Measurements from ENCODE around the gene ADGRD2.

Gene ADGRD2

DNA sequence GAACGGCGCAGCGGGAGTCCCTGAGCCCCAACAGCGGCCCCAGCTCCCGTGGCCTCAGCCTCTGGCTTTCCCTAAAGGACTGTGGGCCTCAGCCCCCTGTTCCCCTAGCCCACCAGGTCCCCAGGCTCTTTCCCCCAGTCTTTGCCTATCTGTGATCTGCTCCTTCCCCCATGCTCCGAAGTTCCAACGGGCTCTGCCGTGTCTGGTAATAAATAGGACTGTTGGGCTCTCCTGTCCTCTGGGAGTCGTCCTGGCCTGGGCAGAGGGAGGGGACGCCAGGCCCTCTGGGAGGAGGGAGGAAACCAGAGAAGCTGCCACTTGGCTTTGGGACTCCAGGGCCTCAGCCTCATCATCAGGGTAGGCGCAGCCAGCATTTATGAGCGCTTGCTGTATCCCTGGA lies 28.1 kb downstream of the ADGRD2 start:
- no peak for DNase-seq (ENCODE audit: low spot score)

- DNase-seq (ENCODE audit: low spot score): no peak
These were observed 29.1 kb downstream of the ADGRD2 start for GRCh38 chr9:124479371-124479770.

DNA sequence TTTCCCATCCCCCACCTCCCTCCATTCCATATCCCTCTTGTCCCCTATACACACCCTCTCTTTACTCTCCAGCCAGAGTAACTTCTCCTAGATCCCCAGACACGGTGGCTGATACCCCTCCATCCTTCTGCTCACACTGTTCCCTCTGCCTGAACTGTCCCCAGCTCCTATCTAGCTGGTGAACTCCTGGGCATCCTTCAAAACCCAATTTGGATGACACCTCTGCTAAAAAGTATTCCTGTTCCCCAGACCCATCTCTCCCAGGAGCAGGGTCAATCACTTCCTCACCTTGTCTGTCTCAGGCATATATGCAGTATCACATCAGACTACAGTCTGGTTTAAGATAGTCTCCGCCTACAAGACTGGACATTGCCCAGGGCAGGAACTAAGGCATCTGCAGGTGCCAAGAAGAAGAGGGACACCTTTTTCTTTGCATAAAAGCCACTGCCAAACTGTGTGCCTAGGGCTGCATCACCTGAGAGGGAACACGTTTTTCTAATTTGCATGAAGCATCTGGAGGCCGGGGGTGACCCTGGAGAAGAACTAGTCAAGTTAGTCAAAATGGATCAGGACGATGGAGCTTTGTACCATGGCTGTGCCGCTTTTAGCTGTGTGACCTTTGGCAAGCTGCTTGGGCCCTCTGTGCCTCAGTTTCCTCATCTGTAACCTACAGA lies 29.8 kb downstream of the ADGRD2 start:
- DNase-seq (ENCODE audit: low spot score): no peak

DNA sequence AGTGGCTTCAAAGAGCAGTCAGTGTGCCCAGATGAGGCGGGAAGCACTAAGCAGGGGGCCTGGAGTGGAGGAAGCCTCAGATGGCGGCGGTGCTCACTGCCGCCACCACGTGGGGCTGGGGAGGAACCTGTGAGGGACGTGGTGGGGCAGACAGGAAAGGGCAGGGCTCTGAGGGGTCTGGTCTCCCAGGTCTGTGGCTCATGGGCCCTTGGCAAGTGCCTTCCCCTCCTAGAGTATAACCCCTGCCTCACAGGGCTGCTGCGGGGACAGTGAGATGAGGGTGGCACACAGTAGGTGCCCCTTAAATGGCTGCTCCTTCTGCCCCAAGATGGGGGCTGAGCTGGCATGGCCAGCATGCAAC lies 30.4 kb downstream of the ADGRD2 start:
- DNase-seq (ENCODE audit: low spot score): no peak

- no peak for DNase-seq (ENCODE audit: low spot score)
These were observed 30.9 kb downstream of the ADGRD2 start for GRCh38 chr9:124481115-124481514.

DNA sequence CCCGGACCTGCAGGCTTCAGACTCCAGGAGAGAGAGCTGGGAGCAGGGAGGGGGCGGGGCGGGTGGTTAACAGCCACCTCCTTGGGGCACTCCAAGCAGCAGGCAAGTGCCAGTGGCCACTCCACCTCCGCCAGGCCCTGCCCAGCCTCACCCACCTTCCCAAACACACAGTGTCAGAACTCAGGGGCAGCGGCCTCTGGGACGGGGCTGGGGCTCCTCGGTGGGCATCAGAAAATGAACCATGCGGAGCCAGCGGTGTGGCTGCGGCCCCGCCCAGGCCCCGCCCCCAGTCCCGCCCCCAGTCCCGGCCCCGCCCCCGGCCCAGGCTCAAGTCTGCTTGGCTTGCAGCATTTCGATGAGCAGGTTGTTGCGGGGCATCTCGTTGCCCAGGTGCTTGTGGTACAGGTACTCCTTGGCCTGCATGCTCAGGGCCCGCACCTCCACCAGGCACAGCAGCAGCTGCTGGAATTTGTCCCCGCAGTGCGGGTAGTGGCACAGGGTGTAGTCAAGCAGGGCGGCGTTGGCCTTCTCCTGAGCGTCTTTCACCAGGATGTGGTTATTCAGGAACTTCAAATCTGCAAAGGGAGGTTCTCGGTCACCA lies 32.3 kb downstream of the ADGRD2 start:
- DNase-seq (ENCODE audit: low spot score): no peak

- DNase-seq (ENCODE audit: low spot score): no peak
These were observed 33.2 kb downstream of the ADGRD2 start for GRCh38 chr9:124483481-124483880.

DNA sequence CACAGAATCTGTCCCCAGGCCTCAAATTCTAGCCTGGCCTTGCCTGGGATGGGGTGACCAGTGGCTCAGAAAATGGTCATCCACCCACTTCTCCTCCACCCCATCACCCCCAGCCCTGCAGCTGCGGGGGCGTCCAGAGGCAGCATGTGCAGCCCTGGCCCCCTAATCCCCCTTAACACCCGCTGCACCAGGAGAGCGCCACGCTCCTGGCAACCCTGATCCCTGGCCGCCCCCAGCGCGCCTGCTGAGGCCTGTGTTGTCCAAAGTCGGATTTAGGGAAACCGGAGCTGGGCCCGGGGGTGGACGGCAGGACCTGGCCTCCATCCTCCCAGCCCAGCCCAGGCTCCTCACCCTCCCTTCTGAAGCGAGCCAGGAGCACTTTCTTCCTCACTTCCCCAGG lies 35.0 kb downstream of the ADGRD2 start:
- DNase-seq (ENCODE audit: low spot score): no peak

DNA sequence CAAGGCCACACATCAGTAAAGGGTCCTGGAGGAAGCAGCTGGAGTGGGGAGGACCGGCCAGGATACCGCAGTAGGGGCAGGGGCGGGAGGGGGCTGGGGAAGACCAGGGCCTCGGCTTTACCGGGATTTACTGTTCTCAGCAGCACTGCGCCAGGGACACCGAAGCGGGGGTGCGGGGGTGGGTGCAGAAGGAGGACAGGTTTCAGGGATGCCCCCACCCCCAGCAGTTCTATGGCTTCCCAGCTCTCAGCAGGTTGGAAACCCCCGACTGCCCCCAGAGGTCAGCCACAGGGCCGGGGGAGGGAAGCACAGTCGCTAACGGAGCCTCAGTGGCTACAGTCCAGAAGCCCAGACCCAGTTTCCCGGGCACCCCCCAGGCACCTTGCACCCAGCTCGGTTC lies 35.7 kb downstream of the ADGRD2 start:
- no peak for DNase-seq (ENCODE audit: low spot score)

DNA sequence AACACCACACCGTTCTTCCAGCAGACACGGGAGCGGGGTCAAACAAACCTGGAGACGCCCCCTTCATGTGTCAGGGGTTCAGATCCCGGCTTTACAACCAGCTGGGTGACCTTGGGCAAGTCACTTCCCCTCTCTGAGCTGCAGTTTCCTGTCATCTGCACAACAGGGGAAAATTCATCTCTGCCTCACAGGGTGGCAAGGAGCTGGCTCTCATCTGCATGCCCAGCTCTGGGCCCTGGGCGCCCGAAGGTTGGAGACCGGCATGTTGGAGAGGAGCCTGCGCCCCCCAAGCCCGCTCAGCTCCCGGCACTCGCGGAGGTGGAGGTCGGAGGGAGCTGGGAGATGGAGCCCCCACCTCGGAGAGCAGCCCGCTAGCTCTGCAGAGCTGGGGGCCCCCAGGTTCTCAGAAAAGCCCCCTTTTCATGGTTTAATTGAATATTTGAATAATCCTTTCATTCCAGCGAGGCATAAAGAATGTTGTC lies 36.6 kb downstream of the ADGRD2 start:
- no peak for DNase-seq (ENCODE audit: low spot score)

- DNase-seq (ENCODE audit: low spot score): no peak
These were observed 37.3 kb downstream of the ADGRD2 start for GRCh38 chr9:124487260-124488182.

GRCh38 chr9:124488641-124489210 lies 38.5 kb downstream of the ADGRD2 start:
- no peak for DNase-seq (ENCODE audit: low spot score)

DNA sequence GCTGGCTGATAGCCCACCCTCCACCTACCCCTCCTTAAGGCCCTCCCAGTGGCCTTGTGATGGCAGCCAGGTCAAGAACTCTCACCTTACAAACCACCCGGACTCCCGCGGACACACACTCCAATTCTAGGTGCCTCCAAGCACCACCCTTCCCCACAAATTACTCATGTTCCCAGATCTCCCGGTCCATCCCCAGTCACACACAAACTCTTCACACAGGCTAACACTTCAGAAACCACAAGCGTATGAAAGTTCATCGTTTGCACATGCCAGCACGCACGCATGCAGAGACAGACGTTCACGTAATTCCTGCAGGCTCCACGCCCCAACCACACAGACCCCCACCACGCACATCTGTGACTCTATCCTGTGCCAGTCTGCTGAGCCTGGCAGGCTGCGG lies 39.0 kb downstream of the ADGRD2 start:
- DNase-seq (ENCODE audit: low spot score): no peak

DNA sequence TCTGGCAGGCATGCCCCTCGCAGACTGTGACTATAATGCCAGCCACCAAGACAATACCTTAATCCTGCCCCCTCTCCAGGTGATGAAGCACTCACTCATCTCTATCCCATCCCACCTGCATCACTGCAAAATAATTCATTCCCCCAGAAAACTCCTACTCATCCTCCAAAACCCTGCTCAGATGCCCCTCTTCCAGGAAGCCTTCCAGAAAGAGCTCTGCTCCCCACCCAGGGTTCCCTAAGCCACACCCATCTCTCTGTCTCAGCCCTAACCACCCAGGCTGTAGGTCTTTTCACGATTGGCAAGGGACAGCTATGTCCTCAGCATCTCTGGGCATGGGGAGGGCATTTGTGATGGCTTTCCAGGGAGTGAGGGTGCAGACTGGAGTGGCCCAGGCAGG lies 39.8 kb downstream of the ADGRD2 start:
- no peak for DNase-seq (ENCODE audit: low spot score)

GRCh38 chr9:124491049-124491975 lies 41.1 kb downstream of the ADGRD2 start:
- DNase-seq (ENCODE audit: low spot score): no peak

DNA sequence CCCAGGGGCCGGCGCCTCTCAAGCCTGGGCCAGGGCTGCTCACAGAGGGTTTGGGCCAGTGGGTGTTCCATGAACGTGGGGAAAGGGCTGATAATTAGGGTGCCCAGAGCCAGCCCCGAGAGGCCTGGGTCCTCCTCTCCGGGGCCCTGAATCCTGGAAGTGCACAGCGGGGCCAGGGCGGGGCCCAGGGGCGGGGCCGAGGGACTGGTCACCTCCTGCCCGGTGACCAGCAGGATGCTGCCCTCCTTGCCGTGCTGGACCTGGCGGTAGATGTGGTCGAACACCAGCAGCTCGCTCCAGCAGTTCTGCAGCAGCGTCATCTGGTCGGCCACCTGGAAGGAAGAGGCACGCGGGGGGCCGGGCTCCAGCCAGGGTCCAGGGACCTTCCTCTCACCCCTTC lies 42.6 kb downstream of the ADGRD2 start:
- no peak for DNase-seq (ENCODE audit: low spot score)

DNA sequence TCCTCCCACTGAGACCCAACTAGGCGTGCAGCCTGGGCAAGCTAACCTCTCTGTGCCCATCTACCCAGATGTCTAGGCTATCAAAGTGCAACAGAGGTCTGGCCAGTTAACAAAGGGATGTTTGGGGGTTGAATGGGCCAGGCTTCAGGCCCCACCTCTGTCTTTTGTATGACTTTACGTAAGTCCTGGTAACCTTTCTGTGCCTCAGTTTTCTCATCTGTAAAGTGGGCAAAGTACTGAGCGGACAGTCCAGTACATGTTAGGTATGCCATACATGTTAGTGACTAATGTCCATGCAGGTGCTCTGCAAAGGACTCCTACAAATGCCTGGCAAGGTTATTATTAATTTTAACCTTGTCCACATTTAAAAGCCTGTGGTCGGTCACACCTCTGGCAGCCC lies 43.0 kb downstream of the ADGRD2 start:
- DNase-seq (ENCODE audit: low spot score): no peak

DNA sequence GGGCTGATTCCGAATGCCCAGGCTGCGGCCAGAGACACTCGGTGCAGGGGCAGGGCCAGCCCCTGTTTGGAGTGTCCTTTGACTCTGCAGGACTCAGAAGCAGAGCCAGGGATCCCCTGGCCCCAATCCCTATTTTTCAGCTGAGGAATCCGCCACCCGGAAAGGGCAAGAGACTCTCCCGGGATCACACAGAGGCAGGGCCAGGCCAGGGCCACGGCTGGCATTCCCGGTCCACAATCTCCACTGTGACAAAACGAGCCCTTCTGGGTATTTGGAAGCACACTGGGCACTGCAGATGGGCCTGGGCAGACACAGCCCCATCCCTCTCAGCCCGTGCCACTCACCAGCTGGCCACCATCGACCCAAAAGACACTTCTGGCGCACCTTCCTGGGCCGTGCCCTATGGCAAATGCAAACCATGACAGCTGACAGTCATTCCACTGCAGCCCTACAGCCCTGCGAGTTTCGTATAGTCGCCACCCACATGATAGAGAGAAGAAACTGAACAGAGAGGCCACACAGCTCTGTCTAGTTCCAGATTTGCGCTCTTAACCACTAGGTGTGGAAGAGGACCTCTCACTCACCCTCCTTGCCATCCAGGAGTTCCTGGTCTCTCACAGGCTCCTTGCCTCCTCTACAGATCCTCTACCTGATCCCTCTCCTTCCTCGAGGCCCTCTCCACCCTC lies 43.7 kb downstream of the ADGRD2 start:
- DNase-seq (ENCODE audit: low spot score): no peak

DNA sequence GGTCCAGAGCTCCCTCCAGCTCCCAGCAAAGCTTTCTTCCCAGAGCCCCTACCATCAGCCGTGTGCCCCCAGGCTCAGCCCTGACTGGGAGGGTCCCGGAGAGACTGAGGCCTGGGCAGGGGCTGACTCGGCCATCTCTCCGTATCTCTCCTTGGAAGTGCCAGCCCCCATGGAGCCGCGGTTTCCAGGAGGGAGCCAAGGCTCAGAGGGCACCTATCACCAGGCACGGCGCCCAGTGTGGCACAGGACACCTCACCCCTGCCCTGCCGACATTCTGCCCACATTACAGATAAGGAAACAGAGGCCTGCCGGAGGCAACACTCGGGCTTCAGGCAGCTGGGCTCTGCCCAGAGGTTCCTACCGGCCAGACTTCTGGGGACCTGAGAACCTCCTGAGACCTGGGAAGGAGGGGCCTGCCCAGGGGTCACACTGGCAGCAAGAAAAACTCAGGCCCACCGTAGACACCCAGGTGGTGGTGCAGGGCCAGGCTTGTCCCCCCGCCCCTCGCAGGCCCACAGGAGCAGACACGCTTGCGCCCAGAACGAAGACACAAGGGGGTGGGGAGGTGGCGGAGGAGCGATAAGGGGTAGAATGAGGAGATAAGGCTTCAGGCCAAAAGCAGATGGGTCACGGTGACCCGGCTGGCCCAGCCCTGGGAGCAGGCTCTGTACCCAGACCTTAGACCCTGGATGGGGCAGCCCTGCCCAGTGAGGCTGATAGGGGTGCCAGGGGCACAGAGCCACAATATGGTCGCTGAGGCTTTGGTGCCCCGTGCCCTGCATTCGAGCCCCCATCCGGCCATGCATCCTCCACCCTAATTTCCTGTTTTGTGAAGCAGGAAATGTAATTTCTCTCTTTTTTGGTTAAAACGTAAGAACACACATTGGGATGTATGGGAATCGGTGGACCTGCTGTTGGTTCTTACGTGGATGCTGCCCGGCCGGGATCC lies 45.1 kb downstream of the ADGRD2 start:
- DNase-seq (ENCODE audit: low spot score): no peak

DNA sequence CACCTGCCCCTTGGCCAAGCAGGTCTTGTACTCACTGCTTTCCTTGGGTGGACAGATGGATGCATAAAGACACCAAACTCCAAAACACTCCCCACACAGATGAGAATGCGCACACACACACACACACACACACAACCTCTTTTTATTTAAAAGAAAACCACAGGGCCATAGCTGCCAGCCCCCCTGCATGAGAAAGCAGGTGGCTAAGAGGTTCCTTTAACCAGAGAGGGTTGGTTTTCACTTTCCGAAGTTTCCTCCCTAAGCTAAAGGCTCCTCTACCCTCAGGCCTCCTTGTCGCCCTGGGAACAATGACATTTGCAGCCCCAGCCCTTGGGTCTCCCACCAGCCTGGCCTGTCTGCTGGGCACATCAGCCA lies 45.8 kb downstream of the ADGRD2 start:
- DNase-seq (ENCODE audit: low spot score): no peak
